Ishikawa (cell line): ENCODE data around the gene CFAP46.
A peak's percentile ranks its signal among the peaks of the same experiment; 100 is the strongest.

Source experiments
- CEBPB ChIP-seq: IDR thresholded peaks from 2 replicates; pipeline ENCODE4 v1.6.1; 2012
- CREB1 ChIP-seq: IDR thresholded peaks from 2 replicates; pipeline ENCODE4 v1.6.1; 2012; ENCODE audit warnings: low read depth
- EGR1 ChIP-seq: IDR thresholded peaks from 2 replicates; pipeline ENCODE4 v1.6.1; 2012
- EP300 ChIP-seq: IDR thresholded peaks from 2 replicates; pipeline ENCODE4 v1.6.1; 2012; ENCODE audit warnings: borderline replicate concordance
- FOXM1 ChIP-seq: IDR thresholded peaks from 2 replicates; pipeline ENCODE4 v1.6.1; 2012; ENCODE audit warnings: low read depth, borderline replicate concordance
- NFIC ChIP-seq: IDR thresholded peaks from 2 replicates; pipeline ENCODE4 v1.6.1; 2012
- RAD21 ChIP-seq: IDR thresholded peaks from 2 replicates; pipeline ENCODE4 v1.6.1; 2012; ENCODE audit warnings: low read depth
- TAF1 ChIP-seq: IDR thresholded peaks from 2 replicates; pipeline ENCODE4 v1.6.1; 2012; ENCODE audit warnings: low read depth, mild to moderate bottlenecking
- TCF12 ChIP-seq: IDR thresholded peaks from 2 replicates; pipeline ENCODE4 v1.6.1; 2012; ENCODE audit warnings: low read depth
- TEAD4 ChIP-seq: IDR thresholded peaks from 2 replicates; pipeline ENCODE4 v1.6.1; 2012
- USF1 ChIP-seq: IDR thresholded peaks from 2 replicates; pipeline ENCODE4 v1.6.1; 2012
- YY1 ChIP-seq: IDR thresholded peaks from 2 replicates; pipeline ENCODE4 v1.6.1; 2012; ENCODE audit warnings: low read depth
- ZBTB7A ChIP-seq: IDR thresholded peaks from 2 replicates; pipeline ENCODE4 v1.6.1; 2012; ENCODE audit warnings: low read depth
- TF ChIP-seq, protein P1 (sequence below): IDR thresholded peaks from 2 replicates; pipeline ENCODE4 v1.6.1; 2012
- TF ChIP-seq, protein P2 (sequence below): IDR thresholded peaks from 2 replicates; pipeline ENCODE4 v1.6.1; 2012; ENCODE audit warnings: low read depth, mild to moderate bottlenecking

Gene CFAP46

DNA sequence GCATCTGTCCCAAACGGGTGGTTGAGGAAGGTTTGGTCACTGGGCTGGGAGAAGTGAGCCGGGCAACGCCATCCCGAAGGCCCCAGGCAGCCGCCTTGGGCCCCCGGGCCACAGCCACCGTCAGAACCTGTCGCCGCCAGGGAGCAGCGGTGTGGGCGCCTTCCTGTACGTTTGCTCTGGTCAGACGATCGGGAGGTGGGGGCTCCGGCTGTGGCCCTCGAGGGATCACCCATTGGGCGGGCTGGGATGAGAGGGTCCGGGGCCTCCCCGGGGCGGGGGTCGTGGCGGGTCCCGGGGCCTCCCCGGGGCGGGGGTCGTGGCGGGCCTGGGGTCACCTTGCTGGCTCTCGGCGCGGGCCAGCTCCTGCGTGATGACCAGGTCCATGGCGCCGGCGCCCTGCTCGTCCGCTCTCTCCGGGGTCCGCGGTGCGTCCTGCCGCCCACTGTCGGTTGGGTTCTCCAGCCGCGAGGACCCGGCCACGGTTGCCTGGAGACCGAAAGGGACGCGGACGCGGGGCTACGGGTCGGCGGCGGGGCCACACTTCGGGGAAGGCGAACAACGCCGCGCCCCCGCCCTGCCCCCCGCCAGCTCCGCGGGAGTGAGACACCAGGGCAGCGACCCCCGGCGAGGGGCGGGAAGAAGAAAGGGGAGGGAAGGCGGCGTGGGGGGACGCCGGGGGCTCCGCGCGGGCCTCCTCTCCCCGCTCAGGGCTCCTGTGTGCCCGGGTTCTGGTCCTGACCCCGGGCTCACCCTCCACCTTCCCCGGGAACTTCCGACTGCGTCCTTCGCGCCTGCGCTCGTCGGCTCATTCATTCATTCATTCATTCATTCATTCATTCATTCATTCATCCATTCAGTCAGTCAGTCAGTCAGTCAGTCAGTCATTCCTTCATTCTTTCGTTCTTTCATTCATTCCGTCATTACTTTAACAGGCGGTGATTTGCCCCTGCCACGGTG is at the start of gene CFAP46:
Gene CFAP46 (minus strand): TSS at position 470 of the 957 bp plus-strand sequence. CDS start 86 bp downstream, at position 384.
- TF ChIP-seq CREB1 (no peak), ZBTB7A (0 out of 2 replicates have a peak, but pooled peaks have one; percentile 52)

- TF ChIP-seq EP300 (no peak), FOXM1 (no peak), CEBPB (no peak), ZBTB7A (no peak), CREB1 (no peak)
- TF ChIP-seq, protein P1, sequence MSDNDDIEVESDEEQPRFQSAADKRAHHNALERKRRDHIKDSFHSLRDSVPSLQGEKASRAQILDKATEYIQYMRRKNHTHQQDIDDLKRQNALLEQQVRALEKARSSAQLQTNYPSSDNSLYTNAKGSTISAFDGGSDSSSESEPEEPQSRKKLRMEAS: no peak
These were observed 49.5 kb upstream of the CFAP46 start for GRCh38 chr10:132991706-132992432.

DNA sequence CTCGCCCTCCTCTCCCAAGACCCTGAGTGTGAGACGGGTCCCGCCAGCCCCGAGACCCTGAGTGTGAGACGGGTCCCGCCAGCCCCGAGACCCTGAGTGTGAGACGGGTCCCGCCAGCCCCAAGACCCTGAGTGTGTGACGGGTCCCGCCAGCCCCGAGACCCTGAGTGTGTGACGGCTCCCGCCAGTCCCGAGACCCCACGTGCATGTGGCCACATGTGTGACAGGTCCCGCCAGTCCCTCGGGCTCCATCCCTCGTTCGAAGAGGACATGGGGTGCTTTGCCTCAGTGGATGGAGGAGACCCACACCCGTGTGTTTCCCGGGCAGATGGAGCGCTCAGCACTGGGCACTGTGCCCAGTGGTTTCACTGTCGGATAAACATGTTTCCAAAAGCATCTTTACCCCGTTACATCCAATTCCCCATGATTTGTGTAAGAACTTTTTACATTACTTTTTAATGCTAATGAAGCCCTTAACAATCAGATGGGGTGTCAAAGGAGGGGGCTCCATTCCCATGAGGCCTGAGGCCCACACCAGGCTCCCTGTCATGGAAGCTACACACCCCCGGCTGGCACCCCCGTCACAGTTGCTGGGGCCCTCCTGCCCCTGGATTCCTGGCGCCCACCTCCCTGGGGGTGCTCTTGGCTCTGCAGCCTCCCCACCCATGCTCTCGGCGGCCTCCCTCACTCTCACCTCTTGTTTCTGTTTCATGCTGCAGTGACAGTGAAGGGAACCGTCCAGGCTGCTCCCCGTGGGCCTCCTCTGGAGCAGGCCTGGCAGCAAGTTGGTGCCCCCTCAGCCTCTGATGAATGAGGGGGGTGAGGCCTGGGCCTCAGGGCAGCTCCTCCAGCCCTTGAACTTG is 48.5 kb upstream of the CFAP46 start:
- TF ChIP-seq EP300: no peak
- TF ChIP-seq RAD21: no peak
- TF ChIP-seq TCF12: no peak
- TF ChIP-seq ZBTB7A: no peak
- no peak for TF ChIP-seq TAF1
- no peak for TF ChIP-seq TEAD4
- TF ChIP-seq NFIC: no peak
- no peak for TF ChIP-seq YY1
- TF ChIP-seq, protein P2, sequence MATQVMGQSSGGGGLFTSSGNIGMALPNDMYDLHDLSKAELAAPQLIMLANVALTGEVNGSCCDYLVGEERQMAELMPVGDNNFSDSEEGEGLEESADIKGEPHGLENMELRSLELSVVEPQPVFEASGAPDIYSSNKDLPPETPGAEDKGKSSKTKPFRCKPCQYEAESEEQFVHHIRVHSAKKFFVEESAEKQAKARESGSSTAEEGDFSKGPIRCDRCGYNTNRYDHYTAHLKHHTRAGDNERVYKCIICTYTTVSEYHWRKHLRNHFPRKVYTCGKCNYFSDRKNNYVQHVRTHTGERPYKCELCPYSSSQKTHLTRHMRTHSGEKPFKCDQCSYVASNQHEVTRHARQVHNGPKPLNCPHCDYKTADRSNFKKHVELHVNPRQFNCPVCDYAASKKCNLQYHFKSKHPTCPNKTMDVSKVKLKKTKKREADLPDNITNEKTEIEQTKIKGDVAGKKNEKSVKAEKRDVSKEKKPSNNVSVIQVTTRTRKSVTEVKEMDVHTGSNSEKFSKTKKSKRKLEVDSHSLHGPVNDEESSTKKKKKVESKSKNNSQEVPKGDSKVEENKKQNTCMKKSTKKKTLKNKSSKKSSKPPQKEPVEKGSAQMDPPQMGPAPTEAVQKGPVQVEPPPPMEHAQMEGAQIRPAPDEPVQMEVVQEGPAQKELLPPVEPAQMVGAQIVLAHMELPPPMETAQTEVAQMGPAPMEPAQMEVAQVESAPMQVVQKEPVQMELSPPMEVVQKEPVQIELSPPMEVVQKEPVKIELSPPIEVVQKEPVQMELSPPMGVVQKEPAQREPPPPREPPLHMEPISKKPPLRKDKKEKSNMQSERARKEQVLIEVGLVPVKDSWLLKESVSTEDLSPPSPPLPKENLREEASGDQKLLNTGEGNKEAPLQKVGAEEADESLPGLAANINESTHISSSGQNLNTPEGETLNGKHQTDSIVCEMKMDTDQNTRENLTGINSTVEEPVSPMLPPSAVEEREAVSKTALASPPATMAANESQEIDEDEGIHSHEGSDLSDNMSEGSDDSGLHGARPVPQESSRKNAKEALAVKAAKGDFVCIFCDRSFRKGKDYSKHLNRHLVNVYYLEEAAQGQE: no peak
- TF ChIP-seq, protein P1: no peak
- no peak for TF ChIP-seq CEBPB
- TF ChIP-seq USF1: no peak
- TF ChIP-seq EGR1: no peak
- no peak for TF ChIP-seq CREB1

DNA sequence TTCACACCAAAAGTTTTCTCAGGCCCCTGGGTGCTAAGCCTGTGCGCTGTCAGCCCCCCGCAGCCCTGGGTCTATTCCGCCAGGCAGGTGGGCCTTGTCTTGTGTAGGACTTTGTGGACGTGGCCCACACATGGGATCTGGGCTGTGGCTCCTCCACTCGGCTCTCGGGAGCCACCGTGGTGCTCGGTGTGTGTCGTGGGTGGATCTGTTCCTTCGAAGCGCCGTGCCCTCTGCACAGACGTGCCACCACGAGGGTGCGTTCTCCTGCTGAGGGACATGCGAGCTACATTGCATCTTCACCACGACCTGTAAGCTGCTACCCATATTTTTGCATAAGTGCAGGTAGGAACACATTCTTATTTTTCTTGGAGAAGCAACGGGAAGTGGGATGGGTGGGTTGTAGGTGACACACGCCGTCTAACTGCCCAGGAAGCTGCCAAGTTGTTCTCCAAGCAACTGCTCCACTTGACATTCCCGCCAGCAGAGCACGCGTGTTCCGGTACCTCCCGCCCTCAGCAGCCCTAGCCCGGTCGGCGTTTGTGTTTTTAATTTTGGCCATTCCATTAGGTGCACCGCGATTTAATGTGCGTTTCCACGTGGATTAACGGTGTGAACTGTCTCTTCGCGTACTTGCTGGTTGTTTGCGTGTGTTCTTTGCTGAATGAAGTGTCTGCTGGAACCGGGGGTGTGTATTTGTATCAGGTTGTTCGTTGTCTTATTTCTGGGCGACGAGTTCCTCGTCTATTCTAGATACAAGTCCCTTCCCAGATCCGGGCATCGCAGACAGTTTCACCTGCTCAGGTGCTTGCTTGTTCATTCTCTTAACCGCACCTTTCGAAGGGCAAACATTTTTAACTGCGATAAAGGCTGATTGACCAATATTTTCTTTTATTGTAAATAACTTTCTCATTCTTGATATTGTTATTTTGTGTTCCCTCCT is 47.4 kb upstream of the CFAP46 start:
- TF ChIP-seq, protein P2: no peak
- TF ChIP-seq EP300 (no peak), FOXM1 (no peak), TAF1 (no peak), YY1 (no peak), CEBPB (no peak), NFIC (no peak), RAD21 (no peak), TCF12 (no peak), EGR1 (no peak), USF1 (no peak), CREB1 (no peak), ZBTB7A (no peak), TEAD4 (no peak)
- TF ChIP-seq, protein P1: no peak
